Islet of Langerhans (tissue), 1 donor: ENCODE results near the gene TSPAN33.
"Not testable (repeated sequence)": the region's sequence is repeated elsewhere in the genome, so short reads cannot be mapped to it uniquely, and the experiment has no call there.

Experiments
- FAIRE-seq: peaks from one replicate; lab custom pipeline; 2011; peaks lifted over from hg19 to GRCh38; lab: Jason Lieb, UNC

The TSPAN33 gene

GRCh38 chr7:129144095-129144833, at the start of gene TSPAN33:
TSPAN33 (plus strand) TSS chr7:129144707; CDS start chr7:129144981, 274 bp downstream.
- no peak for FAIRE-seq

DNA sequence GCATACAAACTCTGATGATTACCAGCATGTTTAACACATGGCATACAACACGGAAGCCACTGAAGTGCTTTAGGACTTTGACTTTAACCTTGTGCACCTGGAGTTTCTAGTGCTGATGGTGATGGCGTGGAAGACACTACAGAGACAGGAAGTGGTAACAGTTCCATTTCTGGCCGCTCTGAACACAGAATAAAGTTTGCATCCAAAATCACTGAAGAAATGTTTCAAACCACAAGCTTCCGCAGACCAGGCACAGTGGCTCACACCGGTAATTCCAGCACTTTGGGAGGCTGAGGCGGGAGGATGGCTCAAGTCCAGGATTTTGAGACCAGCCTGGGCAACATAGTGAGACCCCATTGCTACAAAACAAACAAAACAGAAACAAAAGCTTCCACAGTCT, 49.2 kb upstream of the TSPAN33 start:
- FAIRE-seq, result no peak

DNA sequence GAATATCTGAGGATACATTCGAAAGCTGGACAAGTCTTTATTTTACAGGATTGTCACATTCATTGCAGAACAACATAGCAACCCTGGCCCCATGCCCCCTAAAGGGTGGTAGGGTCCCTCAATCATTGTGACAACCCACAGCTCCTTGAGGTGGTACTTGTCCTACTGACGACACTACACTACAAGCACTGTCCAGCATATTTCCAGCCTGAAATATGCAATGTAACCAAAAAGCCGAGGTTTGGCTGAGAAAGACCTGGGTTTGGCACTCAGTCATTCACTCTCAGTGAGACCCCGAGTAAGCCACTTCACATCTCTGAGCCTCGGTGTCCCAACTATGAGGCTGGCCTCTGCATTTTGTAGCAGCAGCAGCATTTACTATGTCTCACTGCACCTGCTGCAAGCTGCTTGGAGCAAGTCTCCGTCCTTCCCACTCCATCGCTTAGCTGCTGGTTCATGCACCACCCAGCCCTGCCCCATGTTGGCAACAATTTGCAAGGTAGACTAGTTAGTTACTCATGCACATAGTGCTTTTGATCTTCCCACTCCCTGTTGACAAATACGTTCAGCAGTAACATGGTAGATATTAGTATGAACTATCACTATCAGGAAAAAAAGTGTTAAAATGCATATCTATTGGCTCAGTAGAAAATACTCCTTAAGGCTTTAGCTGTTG, 46.0 kb upstream of the TSPAN33 start:
- FAIRE-seq, result no peak

DNA sequence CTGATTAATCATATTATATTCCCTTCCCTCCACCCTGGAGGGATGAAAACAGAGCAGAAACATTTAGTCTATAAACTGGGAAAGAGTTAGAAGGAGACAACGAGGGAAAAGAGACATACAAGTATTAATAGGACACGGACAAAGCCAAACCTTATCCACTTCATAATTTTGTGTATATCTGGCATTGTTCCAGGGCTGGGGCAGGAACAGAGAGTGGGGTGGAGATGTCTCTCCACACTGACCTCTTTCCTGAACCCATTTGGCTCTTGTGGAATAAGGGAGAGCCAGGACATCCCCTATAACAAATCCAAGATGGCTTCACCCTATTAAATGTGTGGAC, 43.7 kb upstream of the TSPAN33 start:
- no peak for FAIRE-seq

- no peak for FAIRE-seq
Measured at GRCh38 chr7:129101746-129102145, 42.8 kb upstream of the TSPAN33 start.

DNA sequence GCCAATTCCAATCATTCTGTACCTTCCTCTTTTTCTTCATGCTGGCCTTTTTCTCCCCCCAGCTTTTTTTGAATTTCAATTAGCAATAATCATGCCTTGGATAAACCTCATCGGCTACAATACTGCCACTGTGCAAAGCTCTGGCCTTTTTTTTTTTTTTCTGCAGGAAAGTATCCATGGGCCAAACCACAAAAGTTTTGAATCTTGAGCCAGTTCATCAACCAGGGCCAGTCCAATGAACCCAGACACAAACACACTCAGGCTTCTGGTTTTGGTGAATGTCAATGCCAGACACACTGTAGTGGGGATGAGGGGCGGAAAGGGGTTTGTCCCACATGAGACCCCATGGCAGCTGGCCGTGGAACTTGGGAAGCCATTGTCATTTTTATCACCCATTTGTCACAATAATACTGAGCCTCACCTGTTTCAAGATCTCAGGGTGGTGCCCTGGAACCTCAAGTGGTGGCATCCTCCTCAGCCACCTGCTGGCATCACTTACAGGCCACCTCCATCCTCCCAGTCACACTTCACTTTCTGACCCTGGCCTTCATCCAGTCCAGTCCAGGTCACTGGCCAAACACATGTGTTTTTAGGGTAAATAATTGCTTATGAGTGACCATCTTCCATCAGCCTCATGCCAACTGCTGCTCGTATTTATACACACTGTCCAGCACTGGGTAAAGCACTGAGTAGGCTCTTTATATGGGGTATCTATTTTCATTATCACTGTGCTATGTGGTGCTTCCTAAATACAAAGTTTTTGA, 40.8 kb upstream of the TSPAN33 start:
- no peak for FAIRE-seq

GRCh38 chr7:129108581-129108980, 35.9 kb upstream of the TSPAN33 start:
- FAIRE-seq, result no peak

DNA sequence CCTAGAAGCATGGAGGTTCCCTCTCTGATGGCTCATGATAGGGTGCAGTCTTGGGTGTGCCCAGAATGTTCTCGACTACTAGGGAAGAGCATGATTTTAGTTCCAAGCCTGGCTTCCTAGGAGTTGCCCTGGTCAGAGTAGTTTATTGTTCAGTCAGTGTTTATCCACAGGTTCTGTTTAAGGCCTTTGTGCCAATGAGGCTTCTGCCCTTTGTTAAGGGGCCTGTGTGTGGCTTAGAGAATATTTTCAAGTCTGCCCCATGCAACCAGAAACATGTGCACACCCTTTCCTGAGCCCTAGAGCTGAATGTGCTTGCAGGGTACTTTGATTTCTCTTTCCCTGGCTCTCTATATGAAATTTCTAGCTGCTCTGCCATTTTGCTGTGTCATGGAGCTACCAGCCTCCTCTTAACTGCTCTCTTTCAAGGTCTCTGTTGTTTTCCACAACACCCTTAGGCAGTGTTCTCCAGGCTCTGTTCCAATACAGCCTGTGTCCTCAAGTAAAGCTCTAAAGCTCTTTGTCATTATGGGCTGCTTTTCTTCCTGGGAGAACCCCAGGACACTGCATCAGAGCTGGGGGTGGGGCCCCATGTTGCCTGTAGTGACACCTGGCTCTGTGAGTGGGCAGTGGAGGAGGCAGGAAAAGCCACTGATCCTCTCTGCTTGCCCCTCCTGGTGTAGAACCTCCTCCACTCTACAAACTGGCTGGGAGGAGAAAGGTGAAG, 34.1 kb upstream of the TSPAN33 start:
- no peak for FAIRE-seq

GRCh38 chr7:129110982-129111376, 33.5 kb upstream of the TSPAN33 start:
- FAIRE-seq, result no peak

- FAIRE-seq, result no peak
Measured at GRCh38 chr7:129115676-129116075, 28.8 kb upstream of the TSPAN33 start.

DNA sequence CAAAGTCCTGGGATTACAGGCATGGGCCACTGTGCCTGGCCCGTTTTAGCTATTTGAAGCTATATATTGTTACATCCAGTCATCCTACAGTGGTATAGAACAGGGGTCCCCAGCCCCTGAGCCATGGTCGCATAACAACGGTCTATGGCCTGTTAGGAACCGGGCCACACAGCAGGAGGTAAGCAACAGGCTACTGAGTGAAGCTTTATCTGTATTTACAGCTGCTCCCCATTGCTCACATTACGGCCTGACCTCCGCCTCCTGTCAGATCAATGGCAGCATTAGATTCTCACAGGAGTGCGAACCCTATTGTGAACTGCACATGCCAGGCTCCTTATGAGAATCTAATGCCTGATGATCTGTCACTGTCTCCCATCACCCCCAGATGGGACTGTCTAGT, 26.3 kb upstream of the TSPAN33 start:
- no peak for FAIRE-seq

DNA sequence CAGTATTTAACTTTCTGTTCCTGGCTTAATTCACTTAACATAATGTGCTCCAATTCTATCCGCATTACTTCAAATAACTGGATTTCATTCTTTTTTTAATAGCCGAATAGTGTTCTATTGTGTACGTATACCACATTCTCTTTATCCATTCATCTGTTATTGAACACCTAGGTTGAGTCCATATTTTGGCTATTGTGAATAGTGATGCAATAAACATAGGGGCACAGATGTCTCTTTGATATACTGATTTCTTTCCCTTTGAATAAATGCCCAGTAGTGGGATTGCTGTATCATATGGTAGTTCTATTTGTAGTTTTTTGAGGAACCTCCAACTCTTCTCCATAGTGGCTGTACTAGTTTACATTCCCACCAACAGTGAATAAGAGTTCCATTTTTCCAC, 25.5 kb upstream of the TSPAN33 start:
- no peak for FAIRE-seq

DNA sequence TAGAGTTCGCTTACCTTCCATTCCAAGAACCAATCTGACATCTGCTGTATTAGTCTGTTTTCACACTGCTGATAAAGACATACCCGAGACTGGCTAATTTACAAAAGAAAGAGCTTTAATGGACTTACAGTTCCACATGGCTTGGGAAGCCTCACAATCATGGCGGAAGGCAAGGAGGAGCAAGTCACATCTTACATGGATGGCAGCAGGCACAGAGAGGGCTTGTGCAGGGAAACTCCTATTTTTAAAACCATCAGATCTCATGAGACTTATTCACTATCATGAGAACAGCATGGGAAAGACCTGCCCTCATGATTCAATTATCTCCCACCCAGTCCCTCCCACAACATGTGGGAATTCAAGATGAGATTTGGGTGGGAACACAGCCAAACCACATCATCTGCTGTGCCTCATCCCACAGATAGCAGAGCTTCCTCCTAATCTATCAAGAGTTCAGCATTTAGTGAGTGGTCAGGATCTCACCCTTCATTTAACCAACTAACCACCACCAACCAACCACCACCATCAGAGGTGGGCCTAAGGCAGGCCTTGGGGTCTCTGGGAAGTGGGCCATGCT, 22.9 kb upstream of the TSPAN33 start:
- FAIRE-seq, result not testable (repeated sequence)

DNA sequence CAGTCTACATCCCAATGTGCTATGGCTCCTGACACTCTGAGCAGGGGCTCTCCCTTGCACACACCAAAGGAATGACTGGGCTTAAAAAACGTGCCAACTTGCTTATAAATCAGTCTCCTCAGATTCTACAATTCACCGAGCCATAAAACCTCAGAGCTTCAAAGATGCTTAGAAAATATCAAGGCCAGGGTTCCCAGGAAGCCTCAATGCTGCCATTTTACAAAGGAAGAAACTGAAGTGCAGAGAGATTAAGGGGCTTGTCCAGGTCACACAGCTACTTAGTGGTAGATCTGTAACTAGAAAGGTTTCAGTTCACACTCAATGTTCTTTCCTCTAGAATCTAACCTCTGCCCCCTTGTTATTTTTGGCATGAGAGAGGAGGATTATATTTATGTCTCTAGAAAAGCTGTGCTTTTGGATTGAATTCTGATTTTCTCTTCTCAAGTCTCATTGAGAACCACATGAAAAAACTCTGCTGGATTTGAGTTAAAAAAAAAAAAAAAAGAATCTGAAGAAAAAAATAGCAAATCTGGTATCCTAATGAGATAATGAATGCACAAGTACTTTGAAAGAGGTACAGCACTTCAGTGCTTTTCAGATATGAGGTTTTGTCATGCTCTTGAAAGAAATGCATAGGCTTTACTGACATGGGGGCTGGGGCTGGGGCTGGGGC, 22.3 kb upstream of the TSPAN33 start:
- no peak for FAIRE-seq

GRCh38 chr7:129122751-129123509, 21.6 kb upstream of the TSPAN33 start:
- FAIRE-seq, result no peak

DNA sequence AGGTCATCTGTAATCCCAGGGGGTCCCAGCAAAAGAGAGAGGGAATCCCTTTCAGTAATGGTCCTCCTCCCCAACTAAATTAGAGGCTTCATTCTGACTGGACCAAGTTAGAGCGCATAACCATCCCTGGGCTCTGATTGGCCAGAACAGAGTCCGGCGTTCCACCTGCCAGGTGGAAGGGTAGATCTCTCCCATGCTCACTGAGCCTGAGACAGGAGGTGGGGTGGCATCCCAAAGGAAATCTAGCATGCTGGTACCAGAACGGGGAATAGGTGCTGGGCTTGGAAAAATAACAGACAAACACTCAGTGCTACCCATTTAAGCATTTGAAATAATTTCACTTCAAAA, 21.0 kb upstream of the TSPAN33 start:
- no peak for FAIRE-seq

DNA sequence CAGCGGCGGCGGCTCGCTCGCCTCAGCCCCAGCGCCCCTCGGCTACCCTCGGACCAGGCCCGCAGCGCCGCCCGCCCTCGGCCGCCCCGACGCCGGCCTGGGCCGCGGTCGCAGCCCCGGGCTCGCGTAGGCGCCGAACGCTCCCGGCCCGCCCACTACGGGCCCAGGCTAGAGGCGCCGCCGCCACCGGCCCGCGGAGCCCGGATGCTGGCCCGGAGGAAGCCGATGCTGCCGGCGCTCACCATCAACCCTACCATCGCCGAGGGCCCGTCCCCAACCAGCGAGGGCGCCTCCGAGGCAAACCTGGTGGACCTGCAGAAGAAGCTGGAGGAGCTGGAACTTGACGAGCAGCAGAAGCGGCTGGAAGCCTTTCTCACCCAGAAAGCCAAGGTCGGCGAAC, 18.2 kb upstream of the TSPAN33 start:
- no peak for FAIRE-seq

- no peak for FAIRE-seq
Measured at GRCh38 chr7:129127154-129127553, 17.4 kb upstream of the TSPAN33 start.

GRCh38 chr7:129127601-129128000, 16.9 kb upstream of the TSPAN33 start:
- FAIRE-seq, result no peak

GRCh38 chr7:129134356-129134987, 10.0 kb upstream of the TSPAN33 start:
- no peak for FAIRE-seq
